Immature natural killer cell (primary cell): ENCODE measurements around the gene KLHL29. TPM values are rescaled to one million over a fixed set of nuclear protein-coding genes. Genes with fewer than 3 reads are reported as not detected.

Experiments
- DNase-seq, 3 donors: peaks; one replicate each; pipeline ENCODE4 v3.0.0; 2022; ENCODE audit warnings: mixed read lengths in 1 of 3
- H3K27ac Mint-ChIP-seq, 6 donors: one replicate each; pipeline ENCODE4 v1.8.0; 2020; ENCODE audit warnings: mixed read lengths in 6 of 6, mild to moderate bottlenecking in 5 of 6, inconsistent platforms in 4 of 6, moderate library complexity in 3 of 6
- H3K27me3 Mint-ChIP-seq, 3 donors: one replicate each; pipeline ENCODE4 v1.8.0; 2020 to 2021; ENCODE audit warnings: low read depth in 3 of 3, mild to moderate bottlenecking in 3 of 3, mixed read lengths in 3 of 3, moderate library complexity in 3 of 3, inconsistent platforms in 1 of 3
- H3K36me3 Mint-ChIP-seq, 3 donors: one replicate each; pipeline ENCODE4 v1.8.0; 2020; ENCODE audit warnings: mixed read lengths in 3 of 3, inconsistent platforms in 2 of 3, mild to moderate bottlenecking in 2 of 3
- H3K4me1 Mint-ChIP-seq, 2 donors: one replicate each; pipeline ENCODE4 v1.8.0; 2020; ENCODE audit warnings: inconsistent platforms in 2 of 2, mild to moderate bottlenecking in 2 of 2, mixed read lengths in 2 of 2, moderate library complexity in 1 of 2
- H3K4me3 Mint-ChIP-seq, 5 donors: one replicate each; pipeline ENCODE4 v1.8.0; 2020; ENCODE audit warnings: mild to moderate bottlenecking in 5 of 5, mixed read lengths in 5 of 5, inconsistent platforms in 3 of 5, moderate library complexity in 3 of 5
- H3K9me3 Mint-ChIP-seq, 6 donors: one replicate each; pipeline ENCODE4 v1.8.0; 2020; ENCODE audit warnings: mild to moderate bottlenecking in 6 of 6, mixed read lengths in 6 of 6, inconsistent platforms in 4 of 6, moderate library complexity in 3 of 6
- polyA plus RNA-seq, 3 donors: library from polyadenylated mRNA; unstranded; fragments of 300-500 nt; fragmentation: Illumina TruSeq; gene quantifications; one replicate each; pipeline ENCODE4 v1.2.3, GENCODE V29; 2021

KLHL29 gene
- polyA plus RNA-seq, 3 donors from 2014 or later, result 0.02 to 0.41 TPM; not detected in 1

GRCh38 chr2:23423873-23424680 lies 39.1 kb downstream of the KLHL29 start:
- no peak for DNase-seq
- no peak overlapping the region for H3K27ac Mint-ChIP-seq
- H3K36me3 Mint-ChIP-seq, result no peaks in the 10 kb centered on the region
- H3K27me3 Mint-ChIP-seq, result peaks cover 2 to 4% (median 4%) of the 10 kb centered on the region in 3 donors
- no peaks in the 10 kb centered on the region for H3K4me1 Mint-ChIP-seq
- no peak overlapping the region for H3K4me3 Mint-ChIP-seq
- no peaks in the 10 kb centered on the region for H3K9me3 Mint-ChIP-seq

- DNase-seq, result no peak
- no peak overlapping the region for H3K4me3 Mint-ChIP-seq
These were observed 40.4 kb downstream of the KLHL29 start for GRCh38 chr2:23425338-23425871.

DNA sequence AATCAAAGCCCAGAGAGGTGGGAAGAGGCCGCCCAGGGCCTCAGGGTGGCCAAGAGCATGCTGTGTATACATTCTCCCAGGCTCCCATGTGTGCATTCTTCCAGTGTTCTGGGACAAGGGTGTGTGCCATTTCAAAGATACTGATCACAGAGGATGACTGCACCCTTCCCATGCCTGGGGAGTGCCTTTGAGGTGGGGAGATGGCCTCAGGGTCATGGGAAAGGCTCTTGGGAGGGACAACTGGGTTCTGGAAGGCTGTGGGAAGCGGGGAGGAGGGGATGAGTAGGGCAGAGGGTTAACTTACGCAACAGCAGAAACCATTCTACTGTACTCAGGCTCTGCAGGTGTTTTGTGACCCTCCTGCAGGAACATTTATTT lies 40.9 kb downstream of the KLHL29 start:
- no peak overlapping the region for H3K27ac Mint-ChIP-seq
- no peaks in the 10 kb centered on the region for H3K9me3 Mint-ChIP-seq

More at GRCh38 chr2:23425338-23425871, 40.4 kb downstream of the KLHL29 start:
- Mint-ChIP-seq H3K27ac (no peak overlapping the region), H3K9me3 (no peaks in the 10 kb centered on the region), H3K4me1 (no peaks in the 10 kb centered on the region), H3K27me3 (peaks cover 2 to 4% (median 4%) of the 10 kb centered on the region in 3 donors), H3K36me3 (no peaks in the 10 kb centered on the region)

DNA sequence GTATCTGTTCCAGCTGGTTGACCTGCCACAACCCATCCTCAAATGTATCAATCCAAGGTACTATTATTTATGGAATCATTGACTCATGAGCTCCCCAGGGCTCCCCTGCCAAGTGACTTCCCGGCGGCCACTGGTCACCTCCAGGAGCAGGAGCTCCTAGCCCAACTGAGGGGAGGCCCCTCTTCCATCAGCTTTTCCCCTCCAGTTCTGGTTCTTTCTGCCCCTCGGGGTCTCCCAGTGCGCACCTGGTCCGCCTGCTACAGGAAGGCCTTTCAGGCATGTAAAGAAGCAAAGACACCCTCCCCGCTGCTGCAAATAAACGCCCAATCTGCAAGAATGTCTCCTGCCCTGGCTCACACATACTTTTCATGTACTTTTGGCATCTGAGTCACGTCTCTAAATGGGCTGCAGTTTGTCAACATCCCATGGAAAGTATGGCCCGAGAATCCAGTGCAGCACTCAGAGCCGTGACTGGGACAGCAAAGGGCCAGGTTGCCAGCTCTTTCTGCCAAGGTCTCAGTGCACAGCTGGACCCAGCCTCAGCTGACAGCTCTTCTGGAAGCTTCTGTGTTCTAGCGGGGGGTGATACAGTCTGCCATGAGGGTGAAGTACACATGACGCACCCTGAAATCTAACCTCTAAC lies 41.4 kb downstream of the KLHL29 start:
- Mint-ChIP-seq H3K4me3 (no peak overlapping the region), H3K4me1 (no peaks in the 10 kb centered on the region), H3K36me3 (no peaks in the 10 kb centered on the region), H3K27ac (no peak overlapping the region), H3K9me3 (no peaks in the 10 kb centered on the region), H3K27me3 (peaks cover 2 to 4% (median 4%) of the 10 kb centered on the region in 3 donors)
- DNase-seq, result no peak

More for the DNA sequence above, 40.9 kb downstream of the KLHL29 start:
- H3K27me3 Mint-ChIP-seq, result peaks cover 2 to 4% (median 4%) of the 10 kb centered on the region in 3 donors
- no peaks in the 10 kb centered on the region for H3K4me1 Mint-ChIP-seq
- no peak overlapping the region for H3K4me3 Mint-ChIP-seq
- H3K36me3 Mint-ChIP-seq, result no peaks in the 10 kb centered on the region
- no peak for DNase-seq

- no peaks in the 10 kb centered on the region for H3K36me3 Mint-ChIP-seq
- no peak overlapping the region for H3K27ac Mint-ChIP-seq
- no peak overlapping the region for H3K4me3 Mint-ChIP-seq
- no peaks in the 10 kb centered on the region for H3K9me3 Mint-ChIP-seq
- H3K4me1 Mint-ChIP-seq, result no peaks in the 10 kb centered on the region
- peaks cover 2 to 4% (median 4%) of the 10 kb centered on the region in 3 donors for H3K27me3 Mint-ChIP-seq
- DNase-seq, result no peak
These were observed 42.4 kb downstream of the KLHL29 start for GRCh38 chr2:23427350-23427749.

DNA sequence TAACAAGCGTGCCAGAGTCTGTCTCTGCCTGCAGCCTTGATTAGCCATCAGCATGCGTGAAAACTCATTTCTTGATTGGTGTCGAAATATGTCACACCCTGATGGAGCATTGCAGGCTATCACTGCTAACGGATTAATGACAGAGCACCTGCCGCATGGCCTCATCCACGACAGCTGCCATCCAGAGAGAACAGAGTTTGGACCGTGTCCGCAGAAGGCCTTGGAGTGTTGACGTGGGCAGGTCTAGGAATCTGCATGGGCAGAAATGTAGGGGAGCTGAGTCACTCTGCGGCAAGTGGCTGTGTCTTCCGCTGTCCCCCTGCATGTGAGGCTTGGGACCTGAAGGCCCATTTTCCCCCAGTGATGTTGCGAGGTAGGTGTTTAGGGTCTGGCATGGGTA lies 43.0 kb downstream of the KLHL29 start:
- Mint-ChIP-seq H3K4me3 (no peak overlapping the region), H3K9me3 (no peaks in the 10 kb centered on the region), H3K27me3 (peaks cover 2 to 8% (median 6%) of the 10 kb centered on the region in 3 donors), H3K27ac (no peak overlapping the region), H3K36me3 (no peaks in the 10 kb centered on the region), H3K4me1 (no peaks in the 10 kb centered on the region)
- no peak for DNase-seq

GRCh38 chr2:23429036-23429435 lies 44.1 kb downstream of the KLHL29 start:
- Mint-ChIP-seq H3K27ac (no peak overlapping the region), H3K36me3 (no peaks in the 10 kb centered on the region), H3K4me1 (no peaks in the 10 kb centered on the region), H3K4me3 (no peak overlapping the region), H3K27me3 (peaks cover 2 to 8% (median 5%) of the 10 kb centered on the region in 3 donors), H3K9me3 (no peaks in the 10 kb centered on the region)
- DNase-seq, result no peak

GRCh38 chr2:23430263-23430662 lies 45.3 kb downstream of the KLHL29 start:
- H3K9me3 Mint-ChIP-seq, result no peaks in the 10 kb centered on the region
- no peak for DNase-seq
- no peak overlapping the region for H3K27ac Mint-ChIP-seq
- H3K4me1 Mint-ChIP-seq, result no peaks in the 10 kb centered on the region
- no peaks in the 10 kb centered on the region for H3K36me3 Mint-ChIP-seq
- no peak overlapping the region for H3K4me3 Mint-ChIP-seq
- peaks cover 5 to 12% (median 5%) of the 10 kb centered on the region in 3 donors for H3K27me3 Mint-ChIP-seq

- no peak overlapping the region for H3K27ac Mint-ChIP-seq
- H3K36me3 Mint-ChIP-seq, result no peaks in the 10 kb centered on the region
- H3K27me3 Mint-ChIP-seq, result peaks cover 5 to 21% (median 9%) of the 10 kb centered on the region in 3 donors
- H3K4me1 Mint-ChIP-seq, result no peaks in the 10 kb centered on the region
- no peaks in the 10 kb centered on the region for H3K9me3 Mint-ChIP-seq
- H3K4me3 Mint-ChIP-seq, result no peak overlapping the region
- no peak for DNase-seq
These were observed 47.6 kb downstream of the KLHL29 start for GRCh38 chr2:23432531-23432930.

DNA sequence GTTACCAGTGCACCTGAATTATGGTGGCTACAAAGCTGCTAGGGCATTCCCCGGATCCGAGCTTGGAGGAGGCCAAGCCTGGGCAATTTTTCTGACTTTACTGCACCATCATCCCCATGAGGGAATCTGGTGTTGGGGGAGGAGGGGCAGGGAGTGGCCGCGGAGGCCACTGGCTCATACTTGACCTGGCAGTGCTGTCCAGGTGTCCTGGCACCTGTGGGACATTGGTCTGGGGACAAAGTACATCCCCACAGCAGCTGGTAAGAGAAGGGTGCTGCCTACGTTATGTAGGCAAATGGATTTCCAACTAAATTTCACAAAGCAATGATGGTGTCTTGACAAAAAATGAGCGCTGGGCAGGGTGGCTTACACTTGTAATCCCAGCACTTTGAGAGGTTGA lies 48.3 kb downstream of the KLHL29 start:
- Mint-ChIP-seq H3K27me3 (peaks cover 5 to 22% (median 9%) of the 10 kb centered on the region in 3 donors), H3K36me3 (no peaks in the 10 kb centered on the region), H3K9me3 (no peaks in the 10 kb centered on the region), H3K4me1 (no peaks in the 10 kb centered on the region), H3K4me3 (no peak overlapping the region), H3K27ac (no peak overlapping the region)
- no peak for DNase-seq

GRCh38 chr2:23434721-23435121 lies 49.7 kb downstream of the KLHL29 start:
- Mint-ChIP-seq H3K27ac (no peak overlapping the region), H3K4me1 (no peaks in the 10 kb centered on the region), H3K27me3 (peaks cover 3 to 22% (median 9%) of the 10 kb centered on the region in 3 donors), H3K36me3 (no peaks in the 10 kb centered on the region), H3K9me3 (no peaks in the 10 kb centered on the region), H3K4me3 (no peak overlapping the region)
- no peak for DNase-seq

GRCh38 chr2:23435250-23436035 lies 50.5 kb downstream of the KLHL29 start:
- Mint-ChIP-seq H3K4me3 (no peak overlapping the region), H3K27ac (no peak overlapping the region), H3K36me3 (no peaks in the 10 kb centered on the region), H3K4me1 (no peaks in the 10 kb centered on the region), H3K9me3 (no peaks in the 10 kb centered on the region), H3K27me3 (peaks cover 3 to 20% (median 9%) of the 10 kb centered on the region in 3 donors)
- DNase-seq, result no peak

- no peak overlapping the region for H3K4me3 Mint-ChIP-seq
These were observed 51.5 kb downstream of the KLHL29 start for GRCh38 chr2:23436346-23437098.

More at GRCh38 chr2:23436346-23437098, 51.5 kb downstream of the KLHL29 start:
- peaks cover 0 to under 1% (median 0%) of the 10 kb centered on the region in 6 donors for H3K9me3 Mint-ChIP-seq
- H3K27ac Mint-ChIP-seq, result no peak overlapping the region
- no peaks in the 10 kb centered on the region for H3K4me1 Mint-ChIP-seq
- peaks cover 3 to 21% (median 9%) of the 10 kb centered on the region in 3 donors for H3K27me3 Mint-ChIP-seq
- DNase-seq, result no peak
- no peaks in the 10 kb centered on the region for H3K36me3 Mint-ChIP-seq
